HepG2 (cell line): Measurements from ENCODE around the gene CYP4F8. TPM values are rescaled to one million over a fixed set of nuclear protein-coding genes. Genes with fewer than 3 reads are reported as not detected.

Experiments used
- ATAC-seq: fragments of 200-7000 bp; cut with Tn5 transposase; 3 replicates; pipeline ENCODE4 v1.9.1; 2020; ENCODE audit warnings: mild to moderate bottlenecking, moderate library complexity
- BruUV-seq: library from RNA; stranded (reverse); fragments of 400-500 nt; replicated peaks from 2 replicates; lab custom pipeline; 2021; lab: Mats Ljungman, UMichigan
- CTCF ChIA-PET: fragments of 300-600 bp; formaldehyde crosslinking; extraction: SDS; loops from one replicate; lab custom pipeline; 2021; ENCODE audit warnings: low total read pairs, inconsistent platforms, low intra/inter-chr PET ratio; lab: Yijun Ruan, JAX
- POLR2A ChIA-PET: fragments of 350-600 bp; sonication (Branson Sonifier 250); formaldehyde crosslinking; loops from one replicate; lab custom pipeline; 2020; ENCODE audit warnings: antibody characterized with exemption, inconsistent platforms; lab: Yijun Ruan, JAX
- DNase-seq: peaks from one replicate; pipeline ENCODE4 v3.0.0-alpha.2; 2015; ENCODE audit warnings: low spot score
- FAIRE-seq: peaks from 3 replicates; lab custom pipeline; 2011; peaks lifted over from hg19 to GRCh38; lab: Jason Lieb, UNC
- H2AFZ ChIP-seq: one replicate; pipeline ENCODE4 v1.6.1; 2011; ENCODE audit warnings: low read length, inconsistent platforms
- H3K27ac ChIP-seq: fragments of 300-600 bp; 3 replicates; pipeline ENCODE4 v1.8.0; 2011; ENCODE audit warnings: mixed run types, mild to moderate bottlenecking, mixed read lengths, low read length, inconsistent platforms; ENCODE audit not compliant: insufficient read depth; ENCODE audit errors: extremely low read length
- H3K27me3 ChIP-seq, 2 experiments: fragments of 200-600 bp in 1 of 2; 2 replicates in 1 of 2; 3 replicates in 1 of 2; pipeline versions ENCODE4 v1.6.0 to v1.8.0; 2011; ENCODE audit warnings: low read length in 2 of 2, mild to moderate bottlenecking in 2 of 2, moderate library complexity in 2 of 2, inconsistent platforms in 1 of 2; ENCODE audit not compliant: insufficient read depth in 2 of 2, control insufficient read depth in 1 of 2
- H3K36me3 ChIP-seq, 2 experiments: fragments of 200-600 bp in 1 of 2; replicated peaks in 1 of 2; 2 replicates in 1 of 2; 3 replicates in 1 of 2; pipeline versions ENCODE4 v1.5.1 to v1.8.0; 2011; ENCODE audit warnings: low read length in 2 of 2, inconsistent platforms in 1 of 2; ENCODE audit not compliant: insufficient read depth in 2 of 2, control insufficient read depth in 1 of 2
- H3K4me1 ChIP-seq: 2 replicates; pipeline ENCODE4 v1.5.1; 2012; ENCODE audit warnings: low read length, inconsistent platforms; ENCODE audit not compliant: insufficient read depth
- H3K4me2 ChIP-seq: 2 replicates; pipeline ENCODE4 v1.6.0; 2011; ENCODE audit warnings: low read depth, low read length, inconsistent platforms
- H3K4me3 ChIP-seq, 3 experiments: fragments of 200-600 bp in 1 of 3; sonication (generic), shearing (Covaris generic) in 1 of 3; replicated peaks in 1 of 3; 2 replicates each; pipeline ENCODE4 v1.5.1; 2011 to 2016; ENCODE audit warnings: low read length in 3 of 3, inconsistent platforms in 2 of 3, low read depth in 2 of 3, mild to moderate bottlenecking in 2 of 3, control low read depth in 1 of 3, mixed read lengths in 1 of 3; ENCODE audit not compliant: insufficient read depth in 1 of 3
- H3K79me2 ChIP-seq: one replicate; pipeline ENCODE4 v1.6.1; 2011; ENCODE audit warnings: low read length, inconsistent platforms; ENCODE audit not compliant: insufficient read depth
- H3K9ac ChIP-seq: 2 replicates; pipeline ENCODE4 v1.6.0; 2011; ENCODE audit warnings: mild to moderate bottlenecking, low read depth, low read length, inconsistent platforms; ENCODE audit not compliant: insufficient read depth
- H3K9me3 ChIP-seq: 2 replicates; pipeline ENCODE4 v1.5.1; 2012; ENCODE audit warnings: mild to moderate bottlenecking, low read length
- H4K20me1 ChIP-seq: 2 replicates; pipeline ENCODE4 v1.6.0; 2011; ENCODE audit warnings: inconsistent platforms, mild to moderate bottlenecking, low read length, moderate library complexity; ENCODE audit not compliant: insufficient read depth
- CBX5 ChIP-seq: sonication (generic); formaldehyde crosslinking; IDR thresholded peaks from 2 replicates; pipeline ENCODE4 v1.4.0; 2020; ENCODE audit warnings: missing genetic modification reagents, borderline replicate concordance
- DNMT3B ChIP-seq: conservative IDR thresholded peaks from 2 replicates; pipeline ENCODE4 v1.6.1; 2016; ENCODE audit warnings: missing biosample characterization, control low read depth
- GPN1 ChIP-seq: sonication (generic); formaldehyde crosslinking; IDR thresholded peaks from 2 replicates; pipeline ENCODE4 v1.5.1; 2020; ENCODE audit warnings: missing genetic modification reagents, borderline replicate concordance
- HES4 ChIP-seq: sonication (generic); formaldehyde crosslinking; IDR thresholded peaks from 2 replicates; pipeline ENCODE4 v1.9.0; 2021; ENCODE audit warnings: mild to moderate bottlenecking, missing genetic modification reagents, borderline replicate concordance
- KDM4B ChIP-seq: sonication (generic); formaldehyde crosslinking; IDR thresholded peaks from 2 replicates; pipeline ENCODE4 v1.4.0; 2020; ENCODE audit warnings: missing genetic modification reagents
- RFXAP ChIP-seq: sonication (generic); formaldehyde crosslinking; IDR thresholded peaks from 2 replicates; pipeline ENCODE4 v1.4.0; 2020; ENCODE audit warnings: missing genetic modification reagents, borderline replicate concordance
- SUZ12 ChIP-seq: fragments of 150-350 bp; IDR thresholded peaks from 2 replicates; pipeline ENCODE4 v1.6.1; 2014; ENCODE audit warnings: low read depth, low read length
- TAF15 ChIP-seq: fragments of 200-400 bp; formaldehyde crosslinking; IDR thresholded peaks from one replicate; pipeline ENCODE4 v1.6.1; 2018; ENCODE audit warnings: mild to moderate bottlenecking, low read depth, low read length; ENCODE audit not compliant: poor library complexity, severe bottlenecking
- TARDBP ChIP-seq: sonication (generic); formaldehyde crosslinking; IDR thresholded peaks from 2 replicates; pipeline ENCODE4 v1.8.0; 2022; ENCODE audit warnings: mild to moderate bottlenecking, missing genetic modification reagents
- U2AF1 ChIP-seq: fragments of 200-400 bp; formaldehyde crosslinking; optimal IDR thresholded peaks from 2 replicates; pipeline ENCODE3; 2017; ENCODE audit warnings: mild to moderate bottlenecking, low read depth, low read length
- WGBS: methylation state at CpG from one replicate; pipeline ENCODE4 v1.1.6; 2017; ENCODE audit warnings: low lambda C conversion rate; 5-methylcytosine and 5-hydroxymethylcytosine counted together
- in situ Hi-C: cut with HindIII; loops from 2 replicates; pipeline ENCODE4 v1.10.0; 2017; ENCODE audit warnings: low pct_unique_long_range_greater_than_20kb; ENCODE audit not compliant: extremely low pct_ligation_motif_present
- intact Hi-C: fragments of 100-400 bp; cut with micrococcal nuclease; formaldehyde crosslinking; loops from one replicate; pipeline ENCODE4 v1.10.0; 2022; ENCODE audit not compliant: unreplicated experiment
- polyA plus RNA-seq, 8 experiments: library from polyadenylated mRNA; depleted of rRNA in 3 of 8; stranded (reverse) in 7 of 8; unstranded in 1 of 8; fragments of >200 nt; fragmentation: Illumina TruSeq in 4 of 8; extraction: Trizol in 4 of 8; gene quantifications; 2 replicates each; pipeline versions ENCODE4 v1.2.1 to v1.2.3, GENCODE V29; 2011 to 2016; ENCODE audit warnings: low read depth in 4 of 8, missing spikeins in 1 of 8, mixed read lengths in 1 of 8; ENCODE audit not compliant: insufficient read depth in 1 of 8
- total RNA-seq, 5 experiments: library from RNA; depleted of rRNA; stranded (reverse); fragments of >200 nt; fragmentation: Illumina TruSeq; extraction: Trizol; gene quantifications; 2 replicates each; pipeline ENCODE4 v1.2.3, GENCODE V29; 2016; ENCODE audit warnings: low read depth in 1 of 5
- TF ChIP-seq, protein P1 (sequence below): sonication (generic); formaldehyde crosslinking; IDR thresholded peaks from 2 replicates; pipeline ENCODE4 v1.4.0; 2020; ENCODE audit warnings: missing genetic modification reagents
- TF ChIP-seq, protein P2 (sequence below): fragments of 450-650 bp; IDR thresholded peaks from 2 replicates; pipeline ENCODE4 v1.6.1; 2016
- TF ChIP-seq, protein P3 (sequence below): sonication (generic); formaldehyde crosslinking; IDR thresholded peaks from 2 replicates; pipeline ENCODE4 v1.5.0; 2020; ENCODE audit warnings: mild to moderate bottlenecking, missing genetic modification reagents
- TF ChIP-seq, protein P4 (sequence below): sonication (generic); formaldehyde crosslinking; IDR thresholded peaks from 2 replicates; pipeline ENCODE4 v1.4.0; 2020; ENCODE audit warnings: missing genetic modification reagents

Gene CYP4F8
- total and polyA plus RNA-seq, 2 of the 13 experiments (the other 11 are each of a cell fraction or from before 2014, with no cell fraction given) = not detected

DNA sequence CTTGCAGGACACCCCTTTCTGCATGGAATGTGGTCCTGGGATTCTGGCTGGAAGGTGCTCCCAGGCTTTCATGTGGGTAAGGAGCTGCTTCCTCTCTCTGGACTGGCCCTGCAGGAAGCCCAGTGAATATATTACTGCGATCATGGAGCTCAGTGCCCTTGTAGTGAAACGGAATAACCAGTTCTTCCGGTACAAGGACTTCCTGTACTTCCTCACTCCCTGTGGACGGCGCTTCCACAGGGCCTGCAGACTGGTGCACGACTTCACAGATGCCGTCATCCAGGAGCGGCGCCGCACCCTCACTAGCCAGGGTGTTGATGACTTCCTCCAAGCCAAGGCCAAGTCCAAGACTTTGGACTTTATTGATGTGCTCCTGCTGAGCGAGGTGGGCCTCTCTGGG is 8.0 kb downstream of the CYP4F8 start (continued):
- TF ChIP-seq TAF15 (no peak), CBX5 (CRISPR knock-in tag) (no peak), TARDBP (no peak)
- TF ChIP-seq, protein P1, sequence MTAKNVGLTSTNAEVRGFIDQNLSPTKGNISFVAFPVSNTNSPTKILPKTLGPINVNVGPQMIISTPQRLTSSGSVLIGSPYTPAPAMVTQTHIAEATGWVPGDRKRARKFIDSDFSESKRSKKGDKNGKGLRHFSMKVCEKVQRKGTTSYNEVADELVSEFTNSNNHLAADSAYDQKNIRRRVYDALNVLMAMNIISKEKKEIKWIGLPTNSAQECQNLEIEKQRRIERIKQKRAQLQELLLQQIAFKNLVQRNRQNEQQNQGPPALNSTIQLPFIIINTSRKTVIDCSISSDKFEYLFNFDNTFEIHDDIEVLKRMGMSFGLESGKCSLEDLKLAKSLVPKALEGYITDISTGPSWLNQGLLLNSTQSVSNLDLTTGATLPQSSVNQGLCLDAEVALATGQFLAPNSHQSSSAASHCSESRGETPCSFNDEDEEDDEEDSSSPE (CRISPR knock-in tag) = no peak

DNA sequence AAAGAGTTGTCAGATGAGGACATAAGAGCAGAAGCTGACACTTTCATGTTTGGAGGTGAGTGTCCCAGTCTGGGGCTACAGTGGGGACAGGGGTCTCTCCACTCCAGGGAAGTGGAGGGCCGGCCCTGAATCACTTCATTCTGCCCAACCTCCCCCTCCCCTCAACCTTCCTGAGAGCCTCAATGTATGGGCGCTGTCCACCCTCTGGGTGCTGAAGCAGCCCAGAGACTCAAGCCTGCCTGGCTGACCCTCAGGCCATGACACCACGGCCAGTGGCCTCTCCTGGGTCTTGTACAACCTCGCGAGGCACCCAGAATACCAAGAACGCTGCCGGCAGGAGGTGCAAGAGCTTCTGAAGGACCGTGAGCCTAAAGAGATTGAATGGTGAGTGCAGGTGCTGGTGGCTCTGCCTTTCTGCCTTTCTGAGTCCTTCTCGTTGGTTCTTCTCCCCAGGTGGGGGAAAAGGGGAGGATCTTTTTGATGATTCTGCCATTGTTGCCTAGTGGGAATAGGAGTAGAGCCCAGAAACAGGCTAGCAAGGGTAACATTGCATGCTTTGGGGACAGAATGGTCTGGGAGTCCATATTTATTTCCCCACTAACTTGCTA is 8.8 kb downstream of the CYP4F8 start:
- CTCF ChIA-PET = no interaction called here
- H4K20me1 ChIP-seq = no peaks in the 10 kb centered on the region
- in situ Hi-C loops (no loop called here), intact Hi-C loops (no loop called here)
- ATAC-seq (peak; percentile 32; the same call in 1 of the 3 replicates), FAIRE-seq (no peak), DNase-seq (no peak)
- 10% methylated on average over 2 of the region's 9 CpGs for WGBS
- H3K27ac ChIP-seq = no peak overlapping the region
- no peaks in the 10 kb centered on the region for H3K79me2 ChIP-seq
- H3K9ac ChIP-seq = no peak overlapping the region
- H3K4me1 ChIP-seq = no peaks in the 10 kb centered on the region
- H3K4me2 ChIP-seq = no peak overlapping the region
- no peak overlapping the region for H2AFZ ChIP-seq
- no peaks in the 10 kb centered on the region for H3K9me3 ChIP-seq
- H3K36me3 ChIP-seq = no peaks in the 10 kb centered on the region
- no peaks in the 10 kb centered on the region for H3K27me3 ChIP-seq
- no peak overlapping the region for H3K4me3 ChIP-seq
- BruUV-seq = no TSS peak
- POLR2A ChIA-PET = no interaction called here
- TF ChIP-seq SUZ12 = no peak
- no peak for TF ChIP-seq HES4 (CRISPR knock-in tag)
- no peak for TF ChIP-seq U2AF1
- TF ChIP-seq, protein P2, sequence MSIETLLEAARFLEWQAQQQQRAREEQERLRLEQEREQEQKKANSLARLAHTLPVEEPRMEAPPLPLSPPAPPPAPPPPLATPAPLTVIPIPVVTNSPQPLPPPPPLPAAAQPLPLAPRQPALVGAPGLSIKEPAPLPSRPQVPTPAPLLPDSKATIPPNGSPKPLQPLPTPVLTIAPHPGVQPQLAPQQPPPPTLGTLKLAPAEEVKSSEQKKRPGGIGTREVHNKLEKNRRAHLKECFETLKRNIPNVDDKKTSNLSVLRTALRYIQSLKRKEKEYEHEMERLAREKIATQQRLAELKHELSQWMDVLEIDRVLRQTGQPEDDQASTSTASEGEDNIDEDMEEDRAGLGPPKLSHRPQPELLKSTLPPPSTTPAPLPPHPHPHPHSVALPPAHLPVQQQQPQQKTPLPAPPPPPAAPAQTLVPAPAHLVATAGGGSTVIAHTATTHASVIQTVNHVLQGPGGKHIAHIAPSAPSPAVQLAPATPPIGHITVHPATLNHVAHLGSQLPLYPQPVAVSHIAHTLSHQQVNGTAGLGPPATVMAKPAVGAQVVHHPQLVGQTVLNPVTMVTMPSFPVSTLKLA = no peak
- no peak for TF ChIP-seq KDM4B
- TF ChIP-seq GPN1 = no peak
- no peak for TF ChIP-seq DNMT3B (CRISPR knock-in tag)
- TF ChIP-seq, protein P3, sequence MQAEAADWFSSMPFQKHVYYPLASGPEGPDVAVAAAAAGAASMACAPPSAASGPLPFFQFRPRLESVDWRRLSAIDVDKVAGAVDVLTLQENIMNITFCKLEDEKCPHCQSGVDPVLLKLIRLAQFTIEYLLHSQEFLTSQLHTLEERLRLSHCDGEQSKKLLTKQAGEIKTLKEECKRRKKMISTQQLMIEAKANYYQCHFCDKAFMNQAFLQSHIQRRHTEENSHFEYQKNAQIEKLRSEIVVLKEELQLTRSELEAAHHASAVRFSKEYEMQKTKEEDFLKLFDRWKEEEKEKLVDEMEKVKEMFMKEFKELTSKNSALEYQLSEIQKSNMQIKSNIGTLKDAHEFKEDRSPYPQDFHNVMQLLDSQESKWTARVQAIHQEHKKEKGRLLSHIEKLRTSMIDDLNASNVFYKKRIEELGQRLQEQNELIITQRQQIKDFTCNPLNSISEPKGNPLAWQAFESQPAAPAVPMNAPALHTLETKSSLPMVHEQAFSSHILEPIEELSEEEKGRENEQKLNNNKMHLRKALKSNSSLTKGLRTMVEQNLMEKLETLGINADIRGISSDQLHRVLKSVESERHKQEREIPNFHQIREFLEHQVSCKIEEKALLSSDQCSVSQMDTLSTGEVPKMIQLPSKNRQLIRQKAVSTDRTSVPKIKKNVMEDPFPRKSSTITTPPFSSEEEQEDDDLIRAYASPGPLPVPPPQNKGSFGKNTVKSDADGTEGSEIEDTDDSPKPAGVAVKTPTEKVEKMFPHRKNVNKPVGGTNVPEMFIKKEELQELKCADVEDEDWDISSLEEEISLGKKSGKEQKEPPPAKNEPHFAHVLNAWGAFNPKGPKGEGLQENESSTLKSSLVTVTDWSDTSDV (CRISPR knock-in tag) = no peak
- TF ChIP-seq, protein P4, sequence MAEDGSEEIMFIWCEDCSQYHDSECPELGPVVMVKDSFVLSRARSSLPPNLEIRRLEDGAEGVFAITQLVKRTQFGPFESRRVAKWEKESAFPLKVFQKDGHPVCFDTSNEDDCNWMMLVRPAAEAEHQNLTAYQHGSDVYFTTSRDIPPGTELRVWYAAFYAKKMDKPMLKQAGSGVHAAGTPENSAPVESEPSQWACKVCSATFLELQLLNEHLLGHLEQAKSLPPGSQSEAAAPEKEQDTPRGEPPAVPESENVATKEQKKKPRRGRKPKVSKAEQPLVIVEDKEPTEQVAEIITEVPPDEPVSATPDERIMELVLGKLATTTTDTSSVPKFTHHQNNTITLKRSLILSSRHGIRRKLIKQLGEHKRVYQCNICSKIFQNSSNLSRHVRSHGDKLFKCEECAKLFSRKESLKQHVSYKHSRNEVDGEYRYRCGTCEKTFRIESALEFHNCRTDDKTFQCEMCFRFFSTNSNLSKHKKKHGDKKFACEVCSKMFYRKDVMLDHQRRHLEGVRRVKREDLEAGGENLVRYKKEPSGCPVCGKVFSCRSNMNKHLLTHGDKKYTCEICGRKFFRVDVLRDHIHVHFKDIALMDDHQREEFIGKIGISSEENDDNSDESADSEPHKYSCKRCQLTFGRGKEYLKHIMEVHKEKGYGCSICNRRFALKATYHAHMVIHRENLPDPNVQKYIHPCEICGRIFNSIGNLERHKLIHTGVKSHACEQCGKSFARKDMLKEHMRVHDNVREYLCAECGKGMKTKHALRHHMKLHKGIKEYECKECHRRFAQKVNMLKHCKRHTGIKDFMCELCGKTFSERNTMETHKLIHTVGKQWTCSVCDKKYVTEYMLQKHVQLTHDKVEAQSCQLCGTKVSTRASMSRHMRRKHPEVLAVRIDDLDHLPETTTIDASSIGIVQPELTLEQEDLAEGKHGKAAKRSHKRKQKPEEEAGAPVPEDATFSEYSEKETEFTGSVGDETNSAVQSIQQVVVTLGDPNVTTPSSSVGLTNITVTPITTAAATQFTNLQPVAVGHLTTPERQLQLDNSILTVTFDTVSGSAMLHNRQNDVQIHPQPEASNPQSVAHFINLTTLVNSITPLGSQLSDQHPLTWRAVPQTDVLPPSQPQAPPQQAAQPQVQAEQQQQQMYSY (CRISPR knock-in tag) = no peak
- 0 out of 2 replicates have a peak, but pooled peaks have one; percentile 31 for TF ChIP-seq RFXAP (CRISPR knock-in tag)
